B cell (primary cell): ENCODE data around the gene JSRP1. TPM values are rescaled to one million over a fixed set of nuclear protein-coding genes. Genes with fewer than 3 reads are reported as not detected.

Experiments
- ATAC-seq: fragments of 200-7000 bp; cut with Tn5 transposase; one replicate; pipeline ENCODE4 v1.10.0; 2021; ENCODE audit warnings: low read depth, mild to moderate bottlenecking, moderate number of reproducible peaks, moderate library complexity
- CTCF ChIA-PET: fragments of 350-600 bp; sonication (Branson Sonifier 250); formaldehyde crosslinking; loops from one replicate; lab custom pipeline; 2021; ENCODE audit warnings: antibody characterized with exemption, inconsistent platforms; lab: Charles Lee
- POLR2A ChIA-PET: fragments of 350-600 bp; sonication (Branson Sonifier 250); formaldehyde crosslinking; loops from one replicate; lab custom pipeline; 2021; ENCODE audit warnings: antibody characterized with exemption; lab: Charles Lee
- DNase-seq: peaks from one replicate; pipeline ENCODE4 v3.0.0; 2013
- H2AFZ ChIP-seq: 2 replicates; pipeline ENCODE4 v1.6.1; 2012; ENCODE audit warnings: mild to moderate bottlenecking, low read depth, low read length; ENCODE audit not compliant: insufficient read depth, poor library complexity, severe bottlenecking
- H3K27ac ChIP-seq, 2 donors: 1 replicate in 1 of 2; 2 replicates in 1 of 2; pipeline ENCODE4 v1.5.1; 2012 to 2013; ENCODE audit warnings: low read length in 2 of 2, mild to moderate bottlenecking in 2 of 2, moderate library complexity in 1 of 2
- H3K27me3 ChIP-seq, 4 experiments: fragments of 200-600 bp in 1 of 4; sonication (generic) in 1 of 4; replicated peaks in 1 of 4; 1 replicate in 2 of 4; 2 replicates in 2 of 4; pipeline versions ENCODE4 v1.6.1 to v1.7.0; 2013 to 2016; ENCODE audit warnings: low read length in 3 of 4, mild to moderate bottlenecking in 2 of 4, mixed read lengths in 1 of 4, moderate library complexity in 1 of 4; ENCODE audit not compliant: insufficient read depth in 4 of 4, control insufficient read depth in 3 of 4; ENCODE audit errors: control extremely low read depth in 1 of 4
- H3K36me3 ChIP-seq, 2 experiments: replicated peaks in 1 of 2; 1 replicate in 1 of 2; 2 replicates in 1 of 2; pipeline versions ENCODE4 v1.6.1 to v1.7.1; 2013; ENCODE audit warnings: low read length in 1 of 2; ENCODE audit not compliant: insufficient read depth in 2 of 2, control insufficient read depth in 1 of 2; ENCODE audit errors: control extremely low read depth in 1 of 2, extremely low read depth in 1 of 2
- H3K4me1 ChIP-seq, 2 donors: fragments of 200-600 bp in 1 of 2; sonication (generic) in 1 of 2; 1 replicate in 1 of 2; 2 replicates in 1 of 2; pipeline versions ENCODE4 v1.5.1 to v1.6.1; 2013 to 2017; ENCODE audit warnings: low read length in 2 of 2; ENCODE audit not compliant: control insufficient read depth in 2 of 2, insufficient read depth in 2 of 2
- H3K4me2 ChIP-seq: replicated peaks from 2 replicates; pipeline ENCODE3; 2012; ENCODE audit warnings: mild to moderate bottlenecking, low read depth, low read length; ENCODE audit not compliant: poor library complexity, severe bottlenecking
- H3K4me3 ChIP-seq, 5 experiments: fragments of 200-600 bp in 1 of 5; sonication (generic) in 1 of 5; 1 replicate in 3 of 5; 2 replicates in 2 of 5; pipeline versions ENCODE4 v1.5.1 to v1.7.0; 2011 to 2016; ENCODE audit warnings: low read length in 4 of 5, mild to moderate bottlenecking in 4 of 5, low read depth in 2 of 5, control low read depth in 1 of 5, moderate library complexity in 1 of 5; ENCODE audit not compliant: insufficient read depth in 1 of 5; ENCODE audit errors: control extremely low read depth in 1 of 5, extremely low read depth in 1 of 5
- H3K79me2 ChIP-seq: fragments of 200-600 bp; sonication (generic); one replicate; pipeline ENCODE4 v1.6.0; 2016; ENCODE audit warnings: low read length; ENCODE audit not compliant: control insufficient read depth, insufficient read depth
- H3K9ac ChIP-seq: fragments of 200-600 bp; sonication (generic); 2 replicates; pipeline ENCODE4 v1.6.1; 2017; ENCODE audit warnings: mild to moderate bottlenecking, low read length, moderate library complexity
- H3K9me3 ChIP-seq, 3 donors: one replicate each; pipeline versions ENCODE4 v1.6.1 to v1.7.1; 2013; ENCODE audit warnings: low read length in 2 of 3; ENCODE audit not compliant: control insufficient read depth in 2 of 3, insufficient read depth in 1 of 3; ENCODE audit errors: control extremely low read depth in 1 of 3
- H4K20me1 ChIP-seq: 2 replicates; pipeline ENCODE4 v1.6.0; 2012; ENCODE audit warnings: mild to moderate bottlenecking, low read length; ENCODE audit not compliant: insufficient read depth, control insufficient read depth, poor library complexity, severe bottlenecking
- H3K27ac Mint-ChIP-seq: one replicate; pipeline ENCODE4 v1.8.0; 2021; ENCODE audit warnings: mixed read lengths
- H3K27me3 Mint-ChIP-seq: one replicate; pipeline ENCODE4 v1.8.0; 2021; ENCODE audit warnings: mixed read lengths
- H3K4me1 Mint-ChIP-seq: one replicate; pipeline ENCODE4 v1.8.0; 2021; ENCODE audit warnings: mixed read lengths
- H3K4me3 Mint-ChIP-seq: one replicate; pipeline ENCODE4 v1.8.0; 2021; ENCODE audit warnings: mixed read lengths
- H3K9me3 Mint-ChIP-seq: one replicate; pipeline ENCODE4 v1.8.0; 2022; ENCODE audit warnings: mixed read lengths; ENCODE audit not compliant: insufficient read depth
- EZH2 ChIP-seq: IDR thresholded peaks from 2 replicates; pipeline ENCODE4 v1.6.1; 2012; ENCODE audit warnings: borderline replicate concordance, low read depth, mild to moderate bottlenecking, moderate library complexity, low read length; ENCODE audit not compliant: insufficient read depth, poor library complexity, severe bottlenecking
- WGBS: methylation state at CpG from one replicate; pipeline ENCODE4 v1.1.5; 2013; ENCODE audit warnings: missing lambda C conversion rate; ENCODE audit not compliant: insufficient coverage; 5-methylcytosine and 5-hydroxymethylcytosine counted together
- intact Hi-C: fragments of 100-400 bp; cut with micrococcal nuclease; formaldehyde crosslinking; loops from one replicate; pipeline ENCODE4 v1.10.0; 2022
- polyA plus RNA-seq: library from polyadenylated mRNA; depleted of rRNA; stranded (reverse); fragments of >200 nt; gene quantifications from 2 replicates; pipeline ENCODE4 v1.2.3, GENCODE V29; 2012
- total RNA-seq, 2 donors: library from RNA; stranded (reverse); fragments of 120-200 nt in 1 of 2; gene quantifications; 1 replicate in 1 of 2; 2 replicates in 1 of 2; pipeline versions ENCODE4 v1.2.3 to v1.2.4, GENCODE V29; 2013 to 2022
- TF ChIP-seq, protein P1 (sequence below): fragments of 200-600 bp; IDR thresholded peaks from one replicate; pipeline ENCODE4 v1.8.0; 2022; ENCODE audit warnings: antibody characterized with exemption, mild to moderate bottlenecking

JSRP1 gene
- total and polyA plus RNA-seq, 2 donors (not counting 1 experiment from before 2014, with no cell fraction given), result 2.1 to 3.0 TPM

DNA sequence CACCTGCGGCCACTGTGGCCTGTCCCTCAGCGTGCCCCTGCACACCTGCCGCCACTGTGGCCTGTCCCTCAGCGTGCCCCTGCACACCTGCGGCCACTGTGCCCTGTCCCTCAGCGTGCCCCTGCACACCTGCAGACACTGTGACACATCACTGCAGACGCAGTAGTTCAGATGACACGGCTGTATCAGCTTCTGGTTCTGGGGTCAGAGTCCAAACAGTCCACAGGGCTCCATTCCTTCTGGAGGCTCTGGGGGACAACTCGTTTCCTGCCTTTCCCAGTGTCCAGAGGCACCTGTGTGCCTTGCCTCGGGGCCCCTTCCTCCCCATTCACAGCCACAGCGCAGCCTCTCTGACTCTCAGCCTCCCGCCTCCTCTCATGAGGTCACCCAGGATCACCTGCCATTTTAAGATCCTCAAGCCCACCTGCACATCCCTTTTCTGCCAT, 14.1 kb downstream of the JSRP1 start:
- TF ChIP-seq, protein P1, sequence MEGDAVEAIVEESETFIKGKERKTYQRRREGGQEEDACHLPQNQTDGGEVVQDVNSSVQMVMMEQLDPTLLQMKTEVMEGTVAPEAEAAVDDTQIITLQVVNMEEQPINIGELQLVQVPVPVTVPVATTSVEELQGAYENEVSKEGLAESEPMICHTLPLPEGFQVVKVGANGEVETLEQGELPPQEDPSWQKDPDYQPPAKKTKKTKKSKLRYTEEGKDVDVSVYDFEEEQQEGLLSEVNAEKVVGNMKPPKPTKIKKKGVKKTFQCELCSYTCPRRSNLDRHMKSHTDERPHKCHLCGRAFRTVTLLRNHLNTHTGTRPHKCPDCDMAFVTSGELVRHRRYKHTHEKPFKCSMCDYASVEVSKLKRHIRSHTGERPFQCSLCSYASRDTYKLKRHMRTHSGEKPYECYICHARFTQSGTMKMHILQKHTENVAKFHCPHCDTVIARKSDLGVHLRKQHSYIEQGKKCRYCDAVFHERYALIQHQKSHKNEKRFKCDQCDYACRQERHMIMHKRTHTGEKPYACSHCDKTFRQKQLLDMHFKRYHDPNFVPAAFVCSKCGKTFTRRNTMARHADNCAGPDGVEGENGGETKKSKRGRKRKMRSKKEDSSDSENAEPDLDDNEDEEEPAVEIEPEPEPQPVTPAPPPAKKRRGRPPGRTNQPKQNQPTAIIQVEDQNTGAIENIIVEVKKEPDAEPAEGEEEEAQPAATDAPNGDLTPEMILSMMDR, result no peak
- no peak for TF ChIP-seq EZH2
- no peak for ATAC-seq
- 68% methylated on average over 12 of the region's 12 CpGs for WGBS
- intact Hi-C loops, result no loop called here
- POLR2A ChIA-PET, result interaction anchor here (0.6 to 0.7 kb wide), 2 partner anchors 33 to 131 kb away, joined by 3 to 7 read pairs; no protein-coding TSS in a partner anchor
- Histone ChIP-seq H3K4me2 (no peak overlapping the region), H3K27ac (no peak overlapping the region), H3K9me3 (peaks cover 0 to 6% (median 0%) of the 10 kb centered on the region in 3 donors), H3K79me2 (peaks cover 96% of the 10 kb centered on the region), H3K4me3 (no peak overlapping the region), H4K20me1 (peaks cover 100% of the 10 kb centered on the region), H3K36me3 (peaks cover 0 to 70% of the 10 kb centered on the region in 2 experiments), H3K27me3 (no peaks in the 10 kb centered on the region), H2AFZ (no peak overlapping the region), H3K9ac (no peak overlapping the region), H3K4me1 (peaks cover 35 to 49% of the 10 kb centered on the region in 2 donors)
- no peaks in the 10 kb centered on the region for H3K27me3 Mint-ChIP-seq
- H3K9me3 Mint-ChIP-seq, result no peaks in the 10 kb centered on the region
- CTCF ChIA-PET, result no interaction called here
- no peak for DNase-seq
- no peak overlapping the region for H3K27ac Mint-ChIP-seq
- no peak overlapping the region for H3K4me3 Mint-ChIP-seq
- H3K4me1 Mint-ChIP-seq, result peaks cover 48% of the 10 kb centered on the region
